OCI-LY1 (cell line): ENCODE measurements around the gene SDK1.

Experiments used
- EZH2 ChIP-seq: fragments of 200-600 bp; sonication (generic), shearing (Covaris generic); IDR thresholded peaks from 2 replicates; pipeline ENCODE4 v1.8.0; 2017; ENCODE audit warnings: borderline replicate concordance, mixed run types, mild to moderate bottlenecking, antibody characterized with exemption, low read length, moderate library complexity, mixed read lengths
- TF ChIP-seq, protein P1 (sequence below): fragments of 200-600 bp; sonication (generic), shearing (Covaris generic); IDR thresholded peaks from 2 replicates; pipeline ENCODE4 v1.5.1; 2017; ENCODE audit warnings: mild to moderate bottlenecking, antibody characterized with exemption, low read length, moderate library complexity, mixed read lengths

DNA sequence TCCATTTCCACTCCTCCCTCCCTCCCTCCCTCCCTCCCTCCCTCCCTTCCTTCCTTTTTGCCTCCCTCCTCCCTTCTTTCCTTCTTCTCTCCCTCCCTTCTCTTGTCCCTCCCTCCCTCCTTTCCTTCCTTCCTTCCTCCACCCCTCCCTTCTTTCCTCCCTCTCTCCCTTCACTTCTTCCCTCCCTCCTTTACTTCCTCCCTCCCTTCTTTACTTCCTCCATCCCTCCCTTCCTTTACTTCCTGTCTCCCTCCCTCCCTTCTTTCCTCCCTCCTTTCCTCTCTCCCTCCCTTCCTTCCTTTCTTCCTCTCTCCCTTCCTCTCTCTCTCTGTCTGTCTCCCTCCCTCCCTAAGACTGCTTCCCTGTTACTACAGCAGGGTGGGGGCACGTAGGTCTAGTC lies 782.5 kb downstream of the SDK1 start:
- TF ChIP-seq EZH2 = no peak
- TF ChIP-seq, protein P1, sequence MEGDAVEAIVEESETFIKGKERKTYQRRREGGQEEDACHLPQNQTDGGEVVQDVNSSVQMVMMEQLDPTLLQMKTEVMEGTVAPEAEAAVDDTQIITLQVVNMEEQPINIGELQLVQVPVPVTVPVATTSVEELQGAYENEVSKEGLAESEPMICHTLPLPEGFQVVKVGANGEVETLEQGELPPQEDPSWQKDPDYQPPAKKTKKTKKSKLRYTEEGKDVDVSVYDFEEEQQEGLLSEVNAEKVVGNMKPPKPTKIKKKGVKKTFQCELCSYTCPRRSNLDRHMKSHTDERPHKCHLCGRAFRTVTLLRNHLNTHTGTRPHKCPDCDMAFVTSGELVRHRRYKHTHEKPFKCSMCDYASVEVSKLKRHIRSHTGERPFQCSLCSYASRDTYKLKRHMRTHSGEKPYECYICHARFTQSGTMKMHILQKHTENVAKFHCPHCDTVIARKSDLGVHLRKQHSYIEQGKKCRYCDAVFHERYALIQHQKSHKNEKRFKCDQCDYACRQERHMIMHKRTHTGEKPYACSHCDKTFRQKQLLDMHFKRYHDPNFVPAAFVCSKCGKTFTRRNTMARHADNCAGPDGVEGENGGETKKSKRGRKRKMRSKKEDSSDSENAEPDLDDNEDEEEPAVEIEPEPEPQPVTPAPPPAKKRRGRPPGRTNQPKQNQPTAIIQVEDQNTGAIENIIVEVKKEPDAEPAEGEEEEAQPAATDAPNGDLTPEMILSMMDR = no peak
